Trophoblast cell (in vitro differentiated cells and primary cell): ENCODE data around the gene BAK1.
A peak's percentile ranks its signal among the peaks of the same experiment; 100 is the strongest.

Experiments
- DNase-seq, 2 donors: peaks; one replicate each; pipeline ENCODE4 v3.0.0-alpha.2; 2016
- H2AFZ ChIP-seq: 2 replicates; pipeline ENCODE4 v1.6.1; 2013; ENCODE audit warnings: low read length, moderate library complexity, mild to moderate bottlenecking; ENCODE audit not compliant: insufficient read depth, poor library complexity
- H2AK5ac ChIP-seq: 2 replicates; pipeline ENCODE4 v1.6.1; 2013; ENCODE audit warnings: mild to moderate bottlenecking, low read length
- H2BK120ac ChIP-seq: 2 replicates; pipeline ENCODE4 v1.6.1; 2013; ENCODE audit warnings: low read length, mild to moderate bottlenecking, moderate library complexity; ENCODE audit not compliant: insufficient read depth, poor library complexity
- H2BK12ac ChIP-seq: 2 replicates; pipeline ENCODE4 v1.6.1; 2013; ENCODE audit warnings: mild to moderate bottlenecking, low read length, moderate library complexity
- H2BK5ac ChIP-seq: 2 replicates; pipeline ENCODE4 v1.6.1; 2013; ENCODE audit warnings: low read length, low read depth, moderate library complexity, mild to moderate bottlenecking; ENCODE audit not compliant: poor library complexity
- H3K14ac ChIP-seq: 2 replicates; pipeline ENCODE4 v1.6.1; 2013; ENCODE audit warnings: mild to moderate bottlenecking, low read length
- H3K18ac ChIP-seq: 2 replicates; pipeline ENCODE4 v1.6.1; 2013; ENCODE audit warnings: mild to moderate bottlenecking, low read length
- H3K23ac ChIP-seq: 2 replicates; pipeline ENCODE4 v1.6.1; 2013; ENCODE audit warnings: low read length
- H3K27ac ChIP-seq: 2 replicates; pipeline ENCODE4 v1.5.1; 2013; ENCODE audit warnings: low read depth, mild to moderate bottlenecking, inconsistent platforms, low read length, moderate library complexity
- H3K27me3 ChIP-seq: 2 replicates; pipeline ENCODE4 v1.6.1; 2013; ENCODE audit warnings: inconsistent platforms, mild to moderate bottlenecking, low read length, moderate library complexity; ENCODE audit not compliant: insufficient read depth
- H3K36me3 ChIP-seq, 2 experiments: 1 replicate in 1 of 2; 2 replicates in 1 of 2; pipeline ENCODE4 v1.6.1; 2013; ENCODE audit warnings: low read length in 2 of 2, mild to moderate bottlenecking in 2 of 2, moderate library complexity in 1 of 2; ENCODE audit not compliant: insufficient read depth in 2 of 2, control insufficient read depth in 1 of 2
- H3K4ac ChIP-seq: 2 replicates; pipeline ENCODE4 v1.6.1; 2013; ENCODE audit warnings: low read depth, mild to moderate bottlenecking, low read length, moderate library complexity
- H3K4me1 ChIP-seq, 2 experiments: 1 replicate in 1 of 2; 2 replicates in 1 of 2; pipeline ENCODE4 v1.6.1; 2013; ENCODE audit warnings: low read length in 2 of 2, mild to moderate bottlenecking in 2 of 2, moderate library complexity in 1 of 2; ENCODE audit not compliant: insufficient read depth in 2 of 2, control insufficient read depth in 1 of 2
- H3K4me2 ChIP-seq: 2 replicates; pipeline ENCODE4 v1.6.1; 2013; ENCODE audit warnings: inconsistent platforms, mild to moderate bottlenecking, low read length, moderate library complexity
- H3K4me3 ChIP-seq: 2 replicates; pipeline ENCODE4 v1.5.1; 2013; ENCODE audit warnings: mild to moderate bottlenecking, low read depth, low read length, inconsistent platforms
- H3K79me1 ChIP-seq: one replicate; pipeline ENCODE4 v1.6.1; 2013; ENCODE audit warnings: low read length
- H3K79me2 ChIP-seq: 2 replicates; pipeline ENCODE4 v1.6.1; 2013; ENCODE audit warnings: low read length, mild to moderate bottlenecking; ENCODE audit not compliant: control insufficient read depth, insufficient read depth, poor library complexity
- H3K9ac ChIP-seq: 2 replicates; pipeline ENCODE4 v1.6.1; 2013; ENCODE audit warnings: mild to moderate bottlenecking, low read length
- H3K9me3 ChIP-seq: 2 replicates; pipeline ENCODE4 v1.6.1; 2013; ENCODE audit warnings: low read depth, mild to moderate bottlenecking, control low read depth, inconsistent platforms, low read length; ENCODE audit not compliant: insufficient read depth
- H4K12ac ChIP-seq: 2 replicates; pipeline ENCODE4 v1.6.1; 2013; ENCODE audit warnings: low read depth, mild to moderate bottlenecking, low read length, moderate library complexity
- H4K8ac ChIP-seq: 2 replicates; pipeline ENCODE4 v1.6.1; 2013; ENCODE audit warnings: low read depth, mild to moderate bottlenecking, low read length, moderate library complexity
- H4K91ac ChIP-seq: one replicate; pipeline ENCODE4 v1.6.1; 2013; ENCODE audit warnings: low read depth, mild to moderate bottlenecking, low read length, moderate library complexity
- WGBS: extraction: QIAGEN DNeasy Blood & Tissue Kit; methylation state at CpG from one replicate; pipeline ENCODE4 v1.1.7; 2013; ENCODE audit warnings: missing lambda C conversion rate; ENCODE audit not compliant: insufficient read length, insufficient coverage; ENCODE audit errors: extremely low coverage; 5-methylcytosine and 5-hydroxymethylcytosine counted together

Gene BAK1

DNA sequence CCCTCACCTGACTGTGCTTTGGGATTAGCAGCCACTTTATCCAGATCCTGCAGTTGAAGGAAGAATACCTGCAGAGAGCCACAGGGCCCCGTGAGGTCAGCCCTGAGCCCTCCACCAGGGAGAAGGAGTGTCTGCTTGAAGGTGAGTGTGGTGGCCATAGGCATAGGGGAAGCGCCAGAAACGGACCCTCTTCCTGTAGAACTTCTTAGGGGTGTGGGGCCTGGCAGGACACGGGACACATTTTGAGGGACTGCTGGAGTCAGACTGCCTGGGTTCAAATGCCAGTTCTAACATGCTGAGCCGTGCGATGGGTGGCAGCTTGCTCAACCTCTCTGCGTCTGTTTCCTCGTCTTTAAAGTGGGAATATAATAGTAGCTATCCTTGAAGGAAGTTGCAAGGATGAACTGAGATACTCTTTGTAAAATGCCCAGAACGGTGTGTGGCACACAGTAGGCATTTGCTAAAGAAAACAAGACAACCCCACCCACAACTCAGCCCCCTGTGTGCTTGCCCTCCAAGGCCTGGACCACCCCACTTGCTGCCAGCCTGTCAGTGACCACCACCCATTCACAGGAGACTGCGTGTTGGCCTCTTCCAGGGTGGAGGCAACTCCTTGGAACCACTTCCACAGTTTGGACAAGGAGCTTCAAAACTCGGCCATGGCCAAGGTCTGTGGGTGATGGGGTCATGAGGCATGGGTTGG is 4.8 kb upstream of the BAK1 start:
- H3K4me3 ChIP-seq: no peak overlapping the region
- no peaks in the 10 kb centered on the region for H3K27me3 ChIP-seq
- no peaks in the 10 kb centered on the region for H3K79me2 ChIP-seq
- no peak overlapping the region for H2AK5ac ChIP-seq
- H4K12ac ChIP-seq: no peak overlapping the region
- H3K79me1 ChIP-seq: peaks cover under 1% of the 10 kb centered on the region
- H4K91ac ChIP-seq: no peak overlapping the region
- no CpG with 5 or more reads among the region's 11 CpGs for WGBS
- H3K27ac ChIP-seq: no peak overlapping the region
- no peak overlapping the region for H3K4me2 ChIP-seq
- H3K23ac ChIP-seq: no peak overlapping the region
- no peaks in the 10 kb centered on the region for H3K36me3 ChIP-seq
- H3K4ac ChIP-seq: no peak overlapping the region
- H3K9me3 ChIP-seq: no peaks in the 10 kb centered on the region
- no peak overlapping the region for H2BK5ac ChIP-seq
- H2BK12ac ChIP-seq: no peak overlapping the region
- no peak overlapping the region for H2BK120ac ChIP-seq
- H3K14ac ChIP-seq: no peak overlapping the region
- no peak for DNase-seq
- H3K18ac ChIP-seq: no peak overlapping the region
- H3K4me1 ChIP-seq: peaks cover 2 to 6% of the 10 kb centered on the region in 2 experiments
- no peak overlapping the region for H2AFZ ChIP-seq
- H4K8ac ChIP-seq: no peak overlapping the region
- H3K9ac ChIP-seq: no peak overlapping the region

DNA sequence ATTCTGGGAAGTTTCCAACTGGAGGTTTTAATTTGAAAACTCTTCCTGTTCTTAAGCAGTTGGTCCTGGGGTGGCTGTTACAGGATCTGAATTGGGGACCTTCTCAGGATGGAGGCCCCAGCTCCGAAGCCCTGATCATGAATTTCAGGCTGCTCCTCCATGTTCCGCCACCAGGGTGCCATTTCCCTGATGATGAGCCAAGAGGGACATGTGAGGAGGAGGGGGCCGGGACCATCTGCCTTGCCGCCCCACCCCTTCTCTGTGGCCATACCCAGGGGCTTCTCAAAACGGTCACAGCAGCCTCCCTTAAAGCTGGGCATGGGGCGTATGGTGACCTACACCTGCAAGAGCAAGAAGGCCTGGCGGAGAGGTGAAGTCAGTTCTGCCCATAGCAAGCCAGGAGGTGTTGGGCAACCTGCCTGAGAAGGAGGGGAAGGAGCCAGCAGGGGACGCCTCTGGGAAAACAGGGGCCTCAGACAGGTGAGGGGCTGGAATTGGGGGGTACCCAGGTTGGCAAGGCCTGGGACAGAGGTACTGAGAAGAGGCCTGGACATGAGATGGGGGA is 3.6 kb upstream of the BAK1 start:
- Histone ChIP-seq H2BK12ac (no peak overlapping the region), H3K4me2 (no peak overlapping the region), H3K27me3 (no peaks in the 10 kb centered on the region), H3K18ac (no peak overlapping the region), H3K4ac (no peak overlapping the region), H3K36me3 (no peaks in the 10 kb centered on the region), H3K27ac (no peak overlapping the region), H2BK120ac (no peak overlapping the region), H4K8ac (no peak overlapping the region), H3K23ac (no peak overlapping the region), H3K79me2 (peaks cover 8% of the 10 kb centered on the region), H2AK5ac (no peak overlapping the region), H3K9me3 (peaks cover 2% of the 10 kb centered on the region), H4K91ac (no peak overlapping the region), H3K14ac (no peak overlapping the region), H3K9ac (no peak overlapping the region), H3K4me1 (peaks cover 4 to 12% of the 10 kb centered on the region in 2 experiments), H3K4me3 (no peak overlapping the region), H4K12ac (no peak overlapping the region), H3K79me1 (peaks cover 7% of the 10 kb centered on the region), H2AFZ (no peak overlapping the region), H2BK5ac (no peak overlapping the region)
- WGBS: no CpG with 5 or more reads among the region's 8 CpGs
- no peak for DNase-seq

DNA sequence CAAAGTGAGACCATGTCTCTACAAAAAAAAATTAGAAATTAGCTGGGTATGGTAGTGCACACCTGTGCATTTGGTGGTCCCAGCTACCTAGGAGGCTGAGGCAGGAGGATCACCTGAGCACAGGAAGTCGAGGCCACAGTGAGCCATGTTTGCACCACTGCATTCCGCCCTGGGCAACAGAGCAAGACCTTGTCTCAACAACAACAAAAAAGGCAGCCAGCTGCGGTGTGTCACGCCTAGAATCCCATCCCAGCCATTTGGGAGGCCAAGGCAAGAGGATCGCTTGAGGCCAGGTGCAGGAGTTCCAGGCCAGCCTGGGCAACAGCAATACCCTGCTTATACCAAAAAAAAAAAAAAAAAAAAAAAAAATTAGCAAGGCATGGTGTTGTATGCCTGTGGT is 1.1 kb upstream of the BAK1 start:
- H3K4me1 ChIP-seq: peaks cover 4 to 12% of the 10 kb centered on the region in 2 experiments

DNA sequence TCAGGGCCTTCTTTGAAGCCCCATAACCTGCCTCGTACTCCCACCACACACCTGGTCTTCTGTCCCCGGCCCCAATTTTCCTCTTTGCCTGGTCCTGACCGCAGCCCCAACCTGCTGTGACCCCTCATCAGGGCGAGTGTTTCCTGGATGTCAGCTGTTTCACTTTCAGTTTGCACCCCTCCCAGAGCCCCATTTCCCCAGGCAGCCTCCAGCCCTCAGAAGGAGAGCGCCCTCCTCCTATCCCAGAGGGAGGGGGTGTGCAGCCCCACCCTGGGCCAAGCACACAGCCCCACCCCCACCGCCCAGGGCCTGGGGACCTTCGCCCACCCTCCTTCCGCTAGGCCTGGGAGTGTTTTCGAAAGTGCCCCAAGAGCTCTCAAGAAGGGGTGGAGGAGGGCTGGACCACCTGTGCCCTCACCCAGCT is 1.5 kb downstream of the BAK1 start:
- no peak overlapping the region for H3K27ac ChIP-seq
- no peak overlapping the region for H4K91ac ChIP-seq
- no peak overlapping the region for H2BK120ac ChIP-seq
- H3K4me3 ChIP-seq: no peak overlapping the region
- H4K12ac ChIP-seq: no peak overlapping the region
- H3K4me1 ChIP-seq: peaks cover 4 to 10% of the 10 kb centered on the region in 2 experiments
- H3K23ac ChIP-seq: no peak overlapping the region
- H2BK5ac ChIP-seq: no peak overlapping the region
- H3K27me3 ChIP-seq: no peaks in the 10 kb centered on the region
- H3K36me3 ChIP-seq: peaks cover 36 to 37% of the 10 kb centered on the region in 2 experiments
- no peak overlapping the region for H3K14ac ChIP-seq
- DNase-seq: no peak
- H2AFZ ChIP-seq: no peak overlapping the region
- no peak overlapping the region for H4K8ac ChIP-seq
- peaks cover 9% of the 10 kb centered on the region for H3K79me2 ChIP-seq
- H3K4me2 ChIP-seq: no peak overlapping the region
- peaks cover 4% of the 10 kb centered on the region for H3K9me3 ChIP-seq
- no CpG with 5 or more reads among the region's 9 CpGs for WGBS
- H3K18ac ChIP-seq: no peak overlapping the region
- H3K79me1 ChIP-seq: peaks cover 7% of the 10 kb centered on the region
- peak overlapping the region; percentile 64 for H3K4ac ChIP-seq
- no peak overlapping the region for H2BK12ac ChIP-seq
- H2AK5ac ChIP-seq: no peak overlapping the region
- H3K9ac ChIP-seq: no peak overlapping the region

More for the DNA sequence above, 1.1 kb upstream of the BAK1 start:
- H2BK120ac ChIP-seq: no peak overlapping the region
- H4K8ac ChIP-seq: no peak overlapping the region
- H2AFZ ChIP-seq: no peak overlapping the region
- no peak overlapping the region for H3K4me3 ChIP-seq
- no CpG with 5 or more reads among the region's 5 CpGs for WGBS
- no peak overlapping the region for H3K18ac ChIP-seq
- H3K36me3 ChIP-seq: peaks cover 14 to 18% of the 10 kb centered on the region in 2 experiments
- H3K9me3 ChIP-seq: peaks cover 4% of the 10 kb centered on the region
- H3K4ac ChIP-seq: no peak overlapping the region
- no peak overlapping the region for H4K91ac ChIP-seq
- H2BK12ac ChIP-seq: no peak overlapping the region
- peaks cover 9% of the 10 kb centered on the region for H3K79me2 ChIP-seq
- H3K79me1 ChIP-seq: peaks cover 7% of the 10 kb centered on the region
- H3K4me2 ChIP-seq: no peak overlapping the region
- H2AK5ac ChIP-seq: no peak overlapping the region
- H2BK5ac ChIP-seq: no peak overlapping the region
- no peak overlapping the region for H4K12ac ChIP-seq
- no peak overlapping the region for H3K23ac ChIP-seq
- H3K9ac ChIP-seq: no peak overlapping the region
- H3K14ac ChIP-seq: no peak overlapping the region
- H3K27me3 ChIP-seq: no peaks in the 10 kb centered on the region
- DNase-seq: no peak
- no peak overlapping the region for H3K27ac ChIP-seq
